Large intestine (tissue), 12 donors: ENCODE results near the gene MAP4K2. TPM values are rescaled to one million over a fixed set of nuclear protein-coding genes. Genes with fewer than 3 reads are reported as not detected.
A peak's percentile ranks its signal among the peaks of the same experiment; 100 is the strongest.
"Not testable (repeated sequence)": the region's sequence is repeated elsewhere in the genome, so short reads cannot be mapped to it uniquely, and the experiment has no call there.

Experiments
- DNase-seq, 2 donors: peaks; one replicate each; pipeline versions ENCODE4 v3.0.0 to v3.0.0-alpha.2; 2013
- H3K27ac ChIP-seq: one replicate; pipeline ENCODE4 v1.5.1; 2013; ENCODE audit warnings: low read length
- H3K27me3 ChIP-seq: 2 replicates; pipeline ENCODE4 v1.6.1; 2013; ENCODE audit warnings: low read length; ENCODE audit not compliant: control insufficient read depth, insufficient read depth
- H3K36me3 ChIP-seq: 2 replicates; pipeline ENCODE4 v1.6.1; 2013; ENCODE audit warnings: low read length; ENCODE audit not compliant: control insufficient read depth, insufficient read depth
- H3K4me1 ChIP-seq: one replicate; pipeline ENCODE4 v1.6.1; 2013; ENCODE audit warnings: low read length; ENCODE audit not compliant: control insufficient read depth, insufficient read depth
- H3K4me3 ChIP-seq: one replicate; pipeline ENCODE4 v1.5.1; 2013; ENCODE audit warnings: low read length
- H3K9me3 ChIP-seq: one replicate; pipeline ENCODE4 v1.6.1; 2013; ENCODE audit warnings: mild to moderate bottlenecking, low read depth, low read length, moderate library complexity; ENCODE audit not compliant: control insufficient read depth
- WGBS: methylation state at CpG from one replicate; pipeline ENCODE4 v1.1.5; 2013; ENCODE audit warnings: low lambda C conversion rate; ENCODE audit not compliant: insufficient coverage; 5-methylcytosine and 5-hydroxymethylcytosine counted together
- long read RNA-seq, 11 donors: transcript quantifications; one replicate each; lab custom pipeline, GENCODE V29; 2026
- polyA plus RNA-seq: library from polyadenylated mRNA; unstranded; fragments of 120-200 nt; gene quantifications from one replicate; pipeline ENCODE4 v1.2.1, GENCODE V29; 2013

The MAP4K2 gene
- polyA plus RNA-seq, result 13.5 TPM
- long read RNA-seq, donor 1, full-length matches to known transcripts, result 2 of 2 reads
- long read RNA-seq, donor 1, partial matches to known transcripts, result 0 of 2 reads
- long read RNA-seq, donor 1, other reads (novel, unspliced or antisense), result 0 of 2 reads
- long read RNA-seq, donor 2, result 0 reads
- long read RNA-seq, donor 3, result 0 reads
- long read RNA-seq, donor 4, result 0 reads
- long read RNA-seq, donor 5, full-length matches to known transcripts, result 1 of 1 reads
- long read RNA-seq, donor 5, partial matches to known transcripts, result 0 of 1 reads
- long read RNA-seq, donor 5, other reads (novel, unspliced or antisense), result 0 of 1 reads
- long read RNA-seq, donor 6, full-length matches to known transcripts, result 1 of 1 reads
- long read RNA-seq, donor 6, partial matches to known transcripts, result 0 of 1 reads
- long read RNA-seq, donor 6, other reads (novel, unspliced or antisense), result 0 of 1 reads
- long read RNA-seq, donor 7, result 0 reads
- long read RNA-seq, donor 8, result 0 reads
- long read RNA-seq, donor 9, result 0 reads
- long read RNA-seq, donor 10, result 0 reads
- long read RNA-seq, donor 11, result 0 reads

GRCh38 chr11:64803158-64803845 lies at the start of gene MAP4K2:
MAP4K2 (minus strand) TSS chr11:64803214; CDS start chr11:64803149, 65 bp downstream.
- DNase-seq, result peak; percentile 82 to 87
- peak within 1 kb of the TSS; percentile 60 for H3K4me3 ChIP-seq
- H3K9me3 ChIP-seq, result peaks cover 2% of the 10 kb centered on the region
- H3K27me3 ChIP-seq, result no peaks in the 10 kb centered on the region
- peak within 1 kb of the TSS; percentile 79 for H3K27ac ChIP-seq
- WGBS, result no CpG with 5 or more reads among the region's 58 CpGs
- H3K36me3 ChIP-seq, result peaks cover 46% of the 10 kb centered on the region
- H3K4me1 ChIP-seq, result peaks cover 22% of the 10 kb centered on the region

- no CpG with 5 or more reads among the region's 8 CpGs for WGBS
- H3K4me1 ChIP-seq, result peaks cover 72% of the 10 kb centered on the region
- DNase-seq, result peak in 1 of 2 donors; percentile 50
- no peaks in the 10 kb centered on the region for H3K27me3 ChIP-seq
- peaks cover 6% of the 10 kb centered on the region for H3K9me3 ChIP-seq
- H3K27ac ChIP-seq, result peak overlapping the region; percentile 27
- H3K4me3 ChIP-seq, result no peak overlapping the region
- H3K36me3 ChIP-seq, result peaks cover 47% of the 10 kb centered on the region
Measured at GRCh38 chr11:64851831-64852351, 48.9 kb upstream of the MAP4K2 start.

GRCh38 chr11:64850979-64851567 lies 48.1 kb upstream of the MAP4K2 start:
- Histone ChIP-seq H3K9me3 (peaks cover 6% of the 10 kb centered on the region), H3K36me3 (peaks cover 40% of the 10 kb centered on the region), H3K4me1 (peaks cover 66% of the 10 kb centered on the region), H3K27ac (peak overlapping the region; percentile 16), H3K4me3 (no peak overlapping the region), H3K27me3 (no peaks in the 10 kb centered on the region)
- WGBS, result no CpG with 5 or more reads among the region's 13 CpGs
- DNase-seq, result no peak

GRCh38 chr11:64849598-64850356 lies 46.8 kb upstream of the MAP4K2 start:
- WGBS, result no CpG with 5 or more reads among the region's 19 CpGs
- no peak for DNase-seq
- H3K4me1 ChIP-seq, result peaks cover 56% of the 10 kb centered on the region
- H3K27me3 ChIP-seq, result no peaks in the 10 kb centered on the region
- H3K9me3 ChIP-seq, result peaks cover 6% of the 10 kb centered on the region
- no peak overlapping the region for H3K4me3 ChIP-seq
- H3K27ac ChIP-seq, result peak overlapping the region; percentile 79
- H3K36me3 ChIP-seq, result peaks cover 28% of the 10 kb centered on the region

GRCh38 chr11:64848826-64849597 lies 46.0 kb upstream of the MAP4K2 start:
- H3K27ac ChIP-seq, result peak overlapping the region; percentile 79
- H3K9me3 ChIP-seq, result no peaks in the 10 kb centered on the region
- no peak overlapping the region for H3K4me3 ChIP-seq
- H3K36me3 ChIP-seq, result peaks cover 21% of the 10 kb centered on the region
- DNase-seq, result peak in 1 of 2 donors; percentile 77
- H3K4me1 ChIP-seq, result peaks cover 51% of the 10 kb centered on the region
- WGBS, result no CpG with 5 or more reads among the region's 16 CpGs
- no peaks in the 10 kb centered on the region for H3K27me3 ChIP-seq

GRCh38 chr11:64848214-64848825 lies 45.3 kb upstream of the MAP4K2 start:
- peaks cover 54% of the 10 kb centered on the region for H3K4me1 ChIP-seq
- no peaks in the 10 kb centered on the region for H3K27me3 ChIP-seq
- H3K9me3 ChIP-seq, result no peaks in the 10 kb centered on the region
- H3K4me3 ChIP-seq, result no peak overlapping the region
- H3K36me3 ChIP-seq, result peaks cover 14% of the 10 kb centered on the region
- H3K27ac ChIP-seq, result peak overlapping the region; percentile 79
- DNase-seq, result peak in 1 of 2 donors; percentile 85
- WGBS, result no CpG with 5 or more reads among the region's 6 CpGs

- no peak overlapping the region for H3K4me3 ChIP-seq
- H3K27ac ChIP-seq, result peak overlapping the region; percentile 79
- WGBS, result no CpG with 5 or more reads among the region's 13 CpGs
- H3K36me3 ChIP-seq, result peaks cover 2% of the 10 kb centered on the region
- H3K9me3 ChIP-seq, result no peaks in the 10 kb centered on the region
- H3K27me3 ChIP-seq, result no peaks in the 10 kb centered on the region
- peaks cover 59% of the 10 kb centered on the region for H3K4me1 ChIP-seq
- DNase-seq, result peak; percentile 91 to 92
Measured at GRCh38 chr11:64846998-64847666, 44.1 kb upstream of the MAP4K2 start.

GRCh38 chr11:64845776-64846129 lies 42.7 kb upstream of the MAP4K2 start:
- H3K27ac ChIP-seq, H3K4me3 ChIP-seq, H3K27me3 ChIP-seq, H3K36me3 ChIP-seq, H3K9me3 ChIP-seq, DNase-seq: not testable (repeated sequence)
- no CpG with 5 or more reads among the region's 8 CpGs for WGBS
- peaks cover 56% of the 10 kb centered on the region for H3K4me1 ChIP-seq
